Suprapubic skin (tissue), 2 donors: ENCODE data around the gene RAB21.

ENCODE experiments used
- EP300 ChIP-seq: sonication (generic); formaldehyde crosslinking; IDR thresholded peaks from one replicate; pipeline ENCODE4 v1.6.1; 2017; ENCODE audit warnings: antibody characterized with exemption
- POLR2A ChIP-seq, 2 donors: fragments of 450-650 bp; IDR thresholded peaks; one replicate each; pipeline ENCODE4 v1.6.1; 2017; ENCODE audit warnings: antibody characterized with exemption in 2 of 2, mild to moderate bottlenecking in 2 of 2, moderate library complexity in 2 of 2

DNA sequence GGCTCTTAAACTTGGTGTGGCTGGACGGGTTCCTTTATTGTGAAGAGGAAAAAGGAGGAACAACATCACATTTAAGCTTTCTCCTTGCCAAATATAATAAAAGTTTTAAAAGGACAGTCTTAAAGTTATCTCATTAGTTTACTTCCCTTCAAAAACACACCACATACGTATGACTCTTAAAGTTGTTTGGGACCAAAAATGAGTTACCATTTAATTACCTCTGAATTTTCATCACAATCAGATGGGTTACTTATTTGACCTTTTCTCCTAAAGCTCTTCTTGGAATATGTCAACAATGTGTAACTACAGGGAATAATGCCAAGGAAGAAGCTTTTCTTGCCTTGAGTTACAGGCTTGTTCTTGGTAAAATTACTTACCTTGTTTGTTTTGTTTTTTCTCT is 16.4 kb downstream of the RAB21 start:
- TF ChIP-seq EP300 (no peak), POLR2A (IDR thresholded peaks at IDR 0.05) (no peak)
